HL-60 (cell line): ENCODE measurements around the gene PDS5B.

Source experiments
- DNase-seq, 2 experiments: peaks; one replicate each; pipeline ENCODE4 v3.0.0-alpha.2; 2010 to 2020; ENCODE audit warnings: low read depth in 1 of 2, low spot score in 1 of 2
- H3K27ac ChIP-seq: fragments of 250-450 bp; sonication (Bioruptor Pico); replicated peaks from 2 replicates; pipeline ENCODE4 v1.5.1; 2020; ENCODE audit warnings: mild to moderate bottlenecking, moderate library complexity
- H3K27me3 ChIP-seq: fragments of 250-450 bp; sonication (Bioruptor Pico); 2 replicates; pipeline ENCODE4 v1.5.1; 2021; ENCODE audit warnings: mild to moderate bottlenecking, moderate library complexity; ENCODE audit not compliant: insufficient read depth, poor library complexity, severe bottlenecking
- H3K4me3 ChIP-seq: replicated peaks from 2 replicates; pipeline ENCODE4 v1.5.1; 2011; ENCODE audit warnings: mild to moderate bottlenecking, control low read depth, low read length; ENCODE audit not compliant: insufficient read depth
- GABPA ChIP-seq: IDR thresholded peaks from 2 replicates; pipeline ENCODE4 v1.6.1; 2012; ENCODE audit warnings: low read depth
- POLR2AphosphoS5 ChIP-seq: IDR thresholded peaks from 2 replicates; pipeline ENCODE4 v1.6.1; 2012; ENCODE audit warnings: low read depth
- SPI1 ChIP-seq: IDR thresholded peaks from 2 replicates; pipeline ENCODE4 v1.6.1; 2012; ENCODE audit warnings: low read depth, mild to moderate bottlenecking, borderline replicate concordance
- TF ChIP-seq, protein P1 (sequence below): IDR thresholded peaks from one replicate; pipeline ENCODE4 v1.5.1; 2011; ENCODE audit warnings: low read length, control low read depth, inconsistent platforms; ENCODE audit not compliant: insufficient read depth
- TF ChIP-seq, protein P2 (sequence below): IDR thresholded peaks from 2 replicates; pipeline ENCODE4 v1.6.1; 2012; ENCODE audit warnings: low read depth; ENCODE audit not compliant: insufficient replicate concordance

Gene PDS5B

DNA sequence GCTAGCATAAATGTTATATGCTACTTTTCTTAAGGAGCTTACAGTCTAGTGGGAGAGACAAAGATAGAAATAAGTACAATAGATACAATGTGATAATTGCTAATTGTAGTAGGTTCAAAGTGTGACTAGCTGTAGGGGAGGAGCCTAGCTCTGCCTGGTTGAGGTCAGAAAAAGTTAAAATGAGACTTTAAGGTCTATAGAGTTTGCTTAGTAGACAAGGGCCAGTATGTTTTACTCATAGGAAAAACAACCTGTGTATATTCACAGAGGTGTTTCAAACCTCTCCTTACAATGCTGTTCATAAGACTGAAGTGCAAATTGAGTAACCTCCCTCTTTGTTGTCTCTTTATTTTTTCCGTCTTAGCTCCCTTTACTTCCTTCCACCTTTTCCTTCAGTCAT is 56.1 kb downstream of the PDS5B start:
- H3K27me3 ChIP-seq = no peaks in the 10 kb centered on the region
- TF ChIP-seq, protein P1, sequence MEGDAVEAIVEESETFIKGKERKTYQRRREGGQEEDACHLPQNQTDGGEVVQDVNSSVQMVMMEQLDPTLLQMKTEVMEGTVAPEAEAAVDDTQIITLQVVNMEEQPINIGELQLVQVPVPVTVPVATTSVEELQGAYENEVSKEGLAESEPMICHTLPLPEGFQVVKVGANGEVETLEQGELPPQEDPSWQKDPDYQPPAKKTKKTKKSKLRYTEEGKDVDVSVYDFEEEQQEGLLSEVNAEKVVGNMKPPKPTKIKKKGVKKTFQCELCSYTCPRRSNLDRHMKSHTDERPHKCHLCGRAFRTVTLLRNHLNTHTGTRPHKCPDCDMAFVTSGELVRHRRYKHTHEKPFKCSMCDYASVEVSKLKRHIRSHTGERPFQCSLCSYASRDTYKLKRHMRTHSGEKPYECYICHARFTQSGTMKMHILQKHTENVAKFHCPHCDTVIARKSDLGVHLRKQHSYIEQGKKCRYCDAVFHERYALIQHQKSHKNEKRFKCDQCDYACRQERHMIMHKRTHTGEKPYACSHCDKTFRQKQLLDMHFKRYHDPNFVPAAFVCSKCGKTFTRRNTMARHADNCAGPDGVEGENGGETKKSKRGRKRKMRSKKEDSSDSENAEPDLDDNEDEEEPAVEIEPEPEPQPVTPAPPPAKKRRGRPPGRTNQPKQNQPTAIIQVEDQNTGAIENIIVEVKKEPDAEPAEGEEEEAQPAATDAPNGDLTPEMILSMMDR = no peak
- TF ChIP-seq, protein P2, sequence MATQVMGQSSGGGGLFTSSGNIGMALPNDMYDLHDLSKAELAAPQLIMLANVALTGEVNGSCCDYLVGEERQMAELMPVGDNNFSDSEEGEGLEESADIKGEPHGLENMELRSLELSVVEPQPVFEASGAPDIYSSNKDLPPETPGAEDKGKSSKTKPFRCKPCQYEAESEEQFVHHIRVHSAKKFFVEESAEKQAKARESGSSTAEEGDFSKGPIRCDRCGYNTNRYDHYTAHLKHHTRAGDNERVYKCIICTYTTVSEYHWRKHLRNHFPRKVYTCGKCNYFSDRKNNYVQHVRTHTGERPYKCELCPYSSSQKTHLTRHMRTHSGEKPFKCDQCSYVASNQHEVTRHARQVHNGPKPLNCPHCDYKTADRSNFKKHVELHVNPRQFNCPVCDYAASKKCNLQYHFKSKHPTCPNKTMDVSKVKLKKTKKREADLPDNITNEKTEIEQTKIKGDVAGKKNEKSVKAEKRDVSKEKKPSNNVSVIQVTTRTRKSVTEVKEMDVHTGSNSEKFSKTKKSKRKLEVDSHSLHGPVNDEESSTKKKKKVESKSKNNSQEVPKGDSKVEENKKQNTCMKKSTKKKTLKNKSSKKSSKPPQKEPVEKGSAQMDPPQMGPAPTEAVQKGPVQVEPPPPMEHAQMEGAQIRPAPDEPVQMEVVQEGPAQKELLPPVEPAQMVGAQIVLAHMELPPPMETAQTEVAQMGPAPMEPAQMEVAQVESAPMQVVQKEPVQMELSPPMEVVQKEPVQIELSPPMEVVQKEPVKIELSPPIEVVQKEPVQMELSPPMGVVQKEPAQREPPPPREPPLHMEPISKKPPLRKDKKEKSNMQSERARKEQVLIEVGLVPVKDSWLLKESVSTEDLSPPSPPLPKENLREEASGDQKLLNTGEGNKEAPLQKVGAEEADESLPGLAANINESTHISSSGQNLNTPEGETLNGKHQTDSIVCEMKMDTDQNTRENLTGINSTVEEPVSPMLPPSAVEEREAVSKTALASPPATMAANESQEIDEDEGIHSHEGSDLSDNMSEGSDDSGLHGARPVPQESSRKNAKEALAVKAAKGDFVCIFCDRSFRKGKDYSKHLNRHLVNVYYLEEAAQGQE = no peak
- TF ChIP-seq GABPA (no peak), SPI1 (no peak), POLR2AphosphoS5 (no peak)
- DNase-seq = no peak
- no peak overlapping the region for H3K4me3 ChIP-seq
- H3K27ac ChIP-seq = no peak overlapping the region

DNA sequence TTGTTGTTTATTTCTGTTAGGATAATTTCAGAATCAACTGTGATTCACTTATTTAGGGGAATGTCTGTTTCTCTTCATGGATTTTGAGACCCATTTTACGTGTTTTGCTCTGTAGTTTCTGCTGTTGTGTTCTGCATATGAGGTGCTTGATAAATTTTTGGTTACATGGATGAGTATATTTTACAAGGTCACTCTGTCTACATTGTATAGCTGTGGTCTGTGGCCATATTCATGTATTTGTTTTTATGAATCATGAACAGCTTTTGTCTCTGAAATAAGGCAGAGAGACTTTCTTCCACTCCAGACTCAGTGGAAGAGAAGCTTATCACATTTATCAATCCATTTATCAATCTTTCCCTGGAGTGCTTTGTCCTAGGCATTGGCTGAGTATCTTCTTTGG is 56.6 kb downstream of the PDS5B start:
- H3K27me3 ChIP-seq = no peaks in the 10 kb centered on the region
- no peak overlapping the region for H3K4me3 ChIP-seq
- TF ChIP-seq, protein P1 = no peak
- TF ChIP-seq, protein P2 = no peak
- TF ChIP-seq POLR2AphosphoS5 = no peak
- no peak for TF ChIP-seq GABPA
- TF ChIP-seq SPI1 = no peak
- no peak for DNase-seq
- H3K27ac ChIP-seq = no peak overlapping the region

DNA sequence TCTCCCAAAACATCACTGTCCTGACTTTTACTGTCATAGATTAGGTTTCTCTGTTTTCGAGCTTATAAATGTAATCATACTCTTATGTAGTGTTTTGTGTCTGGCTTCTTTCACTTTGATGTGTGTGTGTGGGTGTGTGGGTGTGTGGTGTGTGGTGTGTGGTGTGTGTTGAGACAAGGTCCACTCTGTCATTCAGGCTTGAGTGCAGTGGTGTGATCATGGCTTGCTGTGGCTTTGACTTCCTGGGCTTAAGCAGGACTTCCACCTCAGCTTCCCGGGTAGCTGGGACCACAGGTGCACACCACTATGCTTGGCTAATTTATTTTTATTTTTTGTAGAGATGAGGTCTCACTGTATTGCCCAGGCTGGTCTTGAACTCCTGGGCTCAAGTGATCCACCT is 59.6 kb downstream of the PDS5B start:
- TF ChIP-seq, protein P1 = no peak
- TF ChIP-seq, protein P2 = no peak
- TF ChIP-seq POLR2AphosphoS5 (no peak), SPI1 (no peak), GABPA (no peak)
- no peak overlapping the region for H3K4me3 ChIP-seq
- no peaks in the 10 kb centered on the region for H3K27me3 ChIP-seq
- H3K27ac ChIP-seq = no peak overlapping the region
- no peak for DNase-seq
